ENCODE results near the gene ZNF423. TPM values are rescaled to one million over a fixed set of nuclear protein-coding genes. Genes with fewer than 3 reads are reported as not detected.

Gene ZNF423
- total and polyA plus RNA-seq, 2 experiments from 2014 or later, result 14.9 to 41.8 TPM

- H4K20me1 ChIP-seq (replicated peaks; ENCODE audit: insufficient read depth), result no peaks in the 10 kb centered on the region
- H3K4me1 ChIP-seq (ENCODE audit: insufficient read depth), result no peaks in the 10 kb centered on the region
- no peaks in the 10 kb centered on the region for H3K27me3 ChIP-seq (ENCODE audit: insufficient read depth)
- H3K4me2 ChIP-seq, result no peak overlapping the region
- Mint-ChIP-seq H3K4me3 (no peak overlapping the region), H3K27me3 (ENCODE audit: insufficient read depth, low read depth, poor library complexity) (peaks cover 17% of the 10 kb centered on the region), H3K9me3 (no peaks in the 10 kb centered on the region; the same call in 2 of the 3 replicates), H3K36me3 (ENCODE audit: low read depth) (peaks cover 10% of the 10 kb centered on the region; the same call in 1 of the 3 replicates), H3K27ac (no peak overlapping the region; the same call in 1 of the 2 replicates), H3K4me1 (peaks cover 21% of the 10 kb centered on the region)
- H3K36me3 ChIP-seq (ENCODE audit: insufficient read depth), result no peaks in the 10 kb centered on the region; the same call in 1 of the 2 replicates
- H3K27ac ChIP-seq (ENCODE audit: low read depth), result no peak overlapping the region
- DNase-seq (ENCODE audit: low spot score) (no peak), ATAC-seq (no peak)
- no peaks in the 10 kb centered on the region for H3F3A ChIP-seq (replicated peaks; ENCODE audit: low read depth)
- H2AFZ ChIP-seq, result no peak overlapping the region
- no peak overlapping the region for H3K4me3 ChIP-seq
- TF ChIP-seq CREB1 (CRISPR knock-in tag; IDR thresholded peaks at IDR 0.05; ENCODE audit: low read depth), result no peak
- no peak for TF ChIP-seq CTCF (conservative IDR thresholded peaks at IDR 0.05; ENCODE audit: low read depth in 2 of 2)
- no peak for TF ChIP-seq EZH2 (IDR thresholded peaks at IDR 0.05; ENCODE audit: low read depth, unreplicated experiment)
- no peak for TF ChIP-seq POLR2AphosphoS5 (IDR thresholded peaks at IDR 0.05; ENCODE audit: low read depth)
- no peak for TF ChIP-seq ZNF331 (CRISPR knock-in tag; IDR thresholded peaks at IDR 0.05; ENCODE audit: low read depth)
- no peak for TF ChIP-seq JUNB (IDR thresholded peaks at IDR 0.05; ENCODE audit: unreplicated experiment)
- TF ChIP-seq EZH2phosphoT487 (IDR thresholded peaks at IDR 0.05; ENCODE audit: unreplicated experiment), result no peak
- TF ChIP-seq ZNF462 (CRISPR knock-in tag; IDR thresholded peaks at IDR 0.05), result no peak
- TF ChIP-seq NANOG (IDR thresholded peaks at IDR 0.05; ENCODE audit: borderline replicate concordance), result no peak
- H3K79me2 ChIP-seq (replicated peaks; ENCODE audit: insufficient read depth), result no peaks in the 10 kb centered on the region
- H3K9me2 ChIP-seq (ENCODE audit: insufficient read depth), result 0 out of 2 replicates have a peak, but pooled peaks cover 3% of the 10 kb centered on the region
Measured at GRCh38 chr16:49687476-49688002, 168.4 kb downstream of the ZNF423 start.
